PFSK-1 (cell line): Measurements from ENCODE around the gene GPR158.

Source experiments
- FOXP2 ChIP-seq: optimal IDR thresholded peaks from 2 replicates; pipeline ENCODE3; 2011; ENCODE audit warnings: borderline replicate concordance, control low read depth, inconsistent platforms; ENCODE audit not compliant: insufficient read depth; ENCODE audit errors: extremely low read length, extremely low read depth
- POLR2AphosphoS5 ChIP-seq: IDR thresholded peaks from 2 replicates; pipeline ENCODE4 v1.6.1; 2012; ENCODE audit warnings: low read depth, mild to moderate bottlenecking, control low read depth, low read length, moderate library complexity
- REST ChIP-seq, 2 experiments: IDR thresholded peaks; 2 replicates each; pipeline versions ENCODE4 v1.6.1 to v1.8.0; 2011 to 2012; ENCODE audit warnings: low read depth in 2 of 2, low read length in 2 of 2, control low read depth in 1 of 2, inconsistent platforms in 1 of 2, mild to moderate bottlenecking in 1 of 2, moderate library complexity in 1 of 2; ENCODE audit not compliant: insufficient read depth in 1 of 2
- SIN3A ChIP-seq: IDR thresholded peaks from 2 replicates; pipeline ENCODE4 v1.6.1; 2012; ENCODE audit warnings: mild to moderate bottlenecking, low read length, moderate library complexity, borderline replicate concordance; ENCODE audit not compliant: insufficient read depth
- TAF1 ChIP-seq: IDR thresholded peaks from 2 replicates; pipeline ENCODE4 v1.6.1; 2012; ENCODE audit warnings: low read length, control low read depth, borderline replicate concordance; ENCODE audit not compliant: insufficient read depth

Gene GPR158

GRCh38 chr10:25349520-25349919 lies 174.7 kb downstream of the GPR158 start:
- TF ChIP-seq REST (IDR thresholded peaks at IDR 0.05; ENCODE audit: insufficient read depth in 1 of 2, low read depth in 2 of 2, low read length in 2 of 2): no peak
- no peak for TF ChIP-seq TAF1
- TF ChIP-seq POLR2AphosphoS5: no peak
- no peak for TF ChIP-seq FOXP2
- TF ChIP-seq SIN3A: no peak

- TF ChIP-seq FOXP2 (no peak), REST (IDR thresholded peaks at IDR 0.05; ENCODE audit: insufficient read depth in 1 of 2, low read depth in 2 of 2, low read length in 2 of 2) (no peak), TAF1 (no peak), SIN3A (no peak), POLR2AphosphoS5 (no peak)
Measured at GRCh38 chr10:25356609-25357008, 181.8 kb downstream of the GPR158 start.

GRCh38 chr10:25357269-25357668 lies 182.5 kb downstream of the GPR158 start:
- TF ChIP-seq SIN3A: no peak
- TF ChIP-seq FOXP2: no peak
- TF ChIP-seq POLR2AphosphoS5: no peak
- TF ChIP-seq REST (IDR thresholded peaks at IDR 0.05; ENCODE audit: insufficient read depth in 1 of 2, low read depth in 2 of 2, low read length in 2 of 2): no peak
- TF ChIP-seq TAF1: no peak

GRCh38 chr10:25382029-25382810 lies 207.4 kb downstream of the GPR158 start:
- TF ChIP-seq REST (IDR thresholded peaks at IDR 0.05; ENCODE audit: insufficient read depth in 1 of 2, low read depth in 2 of 2, low read length in 2 of 2) (no peak), FOXP2 (no peak), POLR2AphosphoS5 (no peak), TAF1 (no peak), SIN3A (no peak)
